Measurements from ENCODE around the gene RSBN1.

DNA sequence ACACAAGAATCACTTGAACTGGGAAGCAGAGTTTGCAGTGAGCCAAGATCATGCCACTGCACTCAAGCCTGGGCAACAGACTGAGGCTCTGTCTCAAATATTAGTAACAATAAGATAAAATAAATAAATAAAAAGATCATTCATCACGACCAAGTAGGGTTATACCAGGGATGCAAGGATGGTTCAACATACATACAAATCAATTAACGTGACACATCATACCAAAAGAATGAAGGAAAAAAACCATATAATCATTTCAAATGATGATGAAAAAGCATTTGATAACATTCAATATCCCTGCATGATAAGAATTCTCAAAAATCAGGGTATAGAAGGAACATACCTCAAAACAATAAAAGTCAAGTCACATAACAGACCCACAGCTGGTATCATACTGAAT, 91.3 kb downstream of the RSBN1 start:
- TF ChIP-seq, protein P1, sequence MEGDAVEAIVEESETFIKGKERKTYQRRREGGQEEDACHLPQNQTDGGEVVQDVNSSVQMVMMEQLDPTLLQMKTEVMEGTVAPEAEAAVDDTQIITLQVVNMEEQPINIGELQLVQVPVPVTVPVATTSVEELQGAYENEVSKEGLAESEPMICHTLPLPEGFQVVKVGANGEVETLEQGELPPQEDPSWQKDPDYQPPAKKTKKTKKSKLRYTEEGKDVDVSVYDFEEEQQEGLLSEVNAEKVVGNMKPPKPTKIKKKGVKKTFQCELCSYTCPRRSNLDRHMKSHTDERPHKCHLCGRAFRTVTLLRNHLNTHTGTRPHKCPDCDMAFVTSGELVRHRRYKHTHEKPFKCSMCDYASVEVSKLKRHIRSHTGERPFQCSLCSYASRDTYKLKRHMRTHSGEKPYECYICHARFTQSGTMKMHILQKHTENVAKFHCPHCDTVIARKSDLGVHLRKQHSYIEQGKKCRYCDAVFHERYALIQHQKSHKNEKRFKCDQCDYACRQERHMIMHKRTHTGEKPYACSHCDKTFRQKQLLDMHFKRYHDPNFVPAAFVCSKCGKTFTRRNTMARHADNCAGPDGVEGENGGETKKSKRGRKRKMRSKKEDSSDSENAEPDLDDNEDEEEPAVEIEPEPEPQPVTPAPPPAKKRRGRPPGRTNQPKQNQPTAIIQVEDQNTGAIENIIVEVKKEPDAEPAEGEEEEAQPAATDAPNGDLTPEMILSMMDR (IDR thresholded peaks at IDR 0.05): no peak
- no peak for TF ChIP-seq POLR2A (IDR thresholded peaks at IDR 0.05)
- no peak for TF ChIP-seq POLR2AphosphoS5 (IDR thresholded peaks at IDR 0.05)

All from gastroesophageal sphincter (tissue), 3 donors.